C4-2B (cell line): Measurements from ENCODE around the gene SIM2.

ENCODE experiments used
- CTCF ChIP-seq: fragments of 450-650 bp; conservative IDR thresholded peaks from 2 replicates; pipeline ENCODE4 v1.5.1; 2017; ENCODE audit warnings: mild to moderate bottlenecking
- ZFX ChIP-seq: fragments of 450-650 bp; IDR thresholded peaks from 2 replicates; pipeline ENCODE4 v1.6.1; 2017

DNA sequence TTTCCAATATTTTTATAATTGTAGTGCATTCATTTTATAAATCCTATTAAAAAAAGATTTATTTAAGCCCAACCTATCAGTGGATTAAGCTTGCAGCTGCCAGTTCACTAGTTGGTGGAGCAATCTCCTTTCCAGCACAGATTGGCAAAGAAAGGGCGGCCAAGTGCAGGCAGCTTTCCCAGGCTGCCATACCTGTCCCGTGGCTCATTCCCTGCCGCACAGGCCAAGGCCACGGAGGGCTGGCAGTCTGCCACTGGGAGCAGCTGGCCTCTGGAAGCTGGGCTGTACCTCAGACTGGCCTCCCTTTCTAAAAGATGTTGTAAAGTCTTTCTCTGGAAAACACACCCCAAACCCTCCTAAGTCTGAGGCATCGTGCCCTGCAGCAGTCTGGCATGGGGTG, 74.2 kb downstream of the SIM2 start:
- no peak for TF ChIP-seq CTCF
- TF ChIP-seq ZFX = no peak
